ENCODE measurements around the gene MAVS.

DNA sequence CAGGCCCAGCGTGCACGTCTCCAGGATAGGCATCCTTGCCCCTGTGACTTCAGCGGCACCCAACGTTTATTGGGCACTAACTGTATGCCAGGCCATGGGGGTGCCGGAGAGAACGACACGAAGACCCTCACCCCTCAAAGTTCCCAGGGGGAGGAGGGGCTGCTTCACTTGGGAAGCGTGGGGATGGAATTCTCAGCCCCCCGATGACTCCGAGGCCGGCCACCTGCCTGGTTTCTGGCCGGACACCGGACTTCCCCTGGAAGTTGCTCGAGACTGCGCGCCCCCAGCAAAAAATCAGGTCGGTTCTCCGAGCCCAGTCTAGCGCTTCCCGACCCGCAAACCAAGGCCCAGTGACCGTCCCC, 275 bp upstream of the MAVS start:
- TF ChIP-seq, protein P1, sequence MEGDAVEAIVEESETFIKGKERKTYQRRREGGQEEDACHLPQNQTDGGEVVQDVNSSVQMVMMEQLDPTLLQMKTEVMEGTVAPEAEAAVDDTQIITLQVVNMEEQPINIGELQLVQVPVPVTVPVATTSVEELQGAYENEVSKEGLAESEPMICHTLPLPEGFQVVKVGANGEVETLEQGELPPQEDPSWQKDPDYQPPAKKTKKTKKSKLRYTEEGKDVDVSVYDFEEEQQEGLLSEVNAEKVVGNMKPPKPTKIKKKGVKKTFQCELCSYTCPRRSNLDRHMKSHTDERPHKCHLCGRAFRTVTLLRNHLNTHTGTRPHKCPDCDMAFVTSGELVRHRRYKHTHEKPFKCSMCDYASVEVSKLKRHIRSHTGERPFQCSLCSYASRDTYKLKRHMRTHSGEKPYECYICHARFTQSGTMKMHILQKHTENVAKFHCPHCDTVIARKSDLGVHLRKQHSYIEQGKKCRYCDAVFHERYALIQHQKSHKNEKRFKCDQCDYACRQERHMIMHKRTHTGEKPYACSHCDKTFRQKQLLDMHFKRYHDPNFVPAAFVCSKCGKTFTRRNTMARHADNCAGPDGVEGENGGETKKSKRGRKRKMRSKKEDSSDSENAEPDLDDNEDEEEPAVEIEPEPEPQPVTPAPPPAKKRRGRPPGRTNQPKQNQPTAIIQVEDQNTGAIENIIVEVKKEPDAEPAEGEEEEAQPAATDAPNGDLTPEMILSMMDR (IDR thresholded peaks at IDR 0.05) = no peak
- no peak for TF ChIP-seq POLR2A (IDR thresholded peaks at IDR 0.05)

Measured in heart left ventricle (tissue), 13 donors.